ENCODE results near the gene YIF1A.

DNA sequence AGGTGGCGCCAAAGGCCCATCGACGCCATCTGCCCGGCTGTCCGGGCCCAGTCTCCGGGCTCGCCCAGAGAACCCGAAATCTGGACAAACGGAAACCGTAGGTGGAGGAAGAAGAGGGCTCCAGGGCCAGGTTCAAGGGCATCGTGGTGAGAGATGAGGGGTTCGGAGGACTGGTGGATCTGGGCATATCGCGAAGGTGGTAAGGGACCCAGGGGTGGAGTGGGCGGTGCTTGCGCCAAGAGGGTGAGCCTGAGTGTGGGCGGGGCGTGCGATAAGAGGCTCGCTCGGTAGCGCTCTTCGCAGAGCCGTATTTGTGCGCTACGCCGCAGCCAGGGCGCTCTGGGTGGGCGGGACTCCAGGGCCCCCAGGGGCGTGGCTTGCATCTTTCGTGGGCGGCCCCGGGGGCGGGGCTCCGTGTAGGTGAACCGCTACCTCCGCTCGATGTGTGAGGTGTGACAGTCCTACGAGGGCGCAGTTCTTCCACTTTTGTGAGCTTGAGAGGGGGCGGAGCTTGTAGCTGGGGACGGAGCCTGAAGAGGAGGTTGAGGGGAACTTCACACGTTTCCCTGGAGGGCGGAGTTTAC lies 23.1 kb upstream of the YIF1A start:
- TF ChIP-seq, protein P1, sequence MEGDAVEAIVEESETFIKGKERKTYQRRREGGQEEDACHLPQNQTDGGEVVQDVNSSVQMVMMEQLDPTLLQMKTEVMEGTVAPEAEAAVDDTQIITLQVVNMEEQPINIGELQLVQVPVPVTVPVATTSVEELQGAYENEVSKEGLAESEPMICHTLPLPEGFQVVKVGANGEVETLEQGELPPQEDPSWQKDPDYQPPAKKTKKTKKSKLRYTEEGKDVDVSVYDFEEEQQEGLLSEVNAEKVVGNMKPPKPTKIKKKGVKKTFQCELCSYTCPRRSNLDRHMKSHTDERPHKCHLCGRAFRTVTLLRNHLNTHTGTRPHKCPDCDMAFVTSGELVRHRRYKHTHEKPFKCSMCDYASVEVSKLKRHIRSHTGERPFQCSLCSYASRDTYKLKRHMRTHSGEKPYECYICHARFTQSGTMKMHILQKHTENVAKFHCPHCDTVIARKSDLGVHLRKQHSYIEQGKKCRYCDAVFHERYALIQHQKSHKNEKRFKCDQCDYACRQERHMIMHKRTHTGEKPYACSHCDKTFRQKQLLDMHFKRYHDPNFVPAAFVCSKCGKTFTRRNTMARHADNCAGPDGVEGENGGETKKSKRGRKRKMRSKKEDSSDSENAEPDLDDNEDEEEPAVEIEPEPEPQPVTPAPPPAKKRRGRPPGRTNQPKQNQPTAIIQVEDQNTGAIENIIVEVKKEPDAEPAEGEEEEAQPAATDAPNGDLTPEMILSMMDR (IDR thresholded peaks at IDR 0.05 in 2 of 3, conservative IDR thresholded peaks at IDR 0.05 in 1 of 3; ENCODE audit: borderline replicate concordance in 1 of 3, insufficient read depth in 1 of 3, low read depth in 2 of 3, low read length in 2 of 3), result peak; percentile 77 to 97 (median 94); a peak in 5 of 6 replicates
- TF ChIP-seq YY1 (IDR thresholded peaks at IDR 0.05; ENCODE audit: extremely low read depth, insufficient replicate concordance, low read depth, low read length), result no peak
- TF ChIP-seq CEBPB (IDR thresholded peaks at IDR 0.05; ENCODE audit: low read depth), result no peak
- TF ChIP-seq EZH2 (IDR thresholded peaks at IDR 0.05), result no peak
- TF ChIP-seq POLR2A (IDR thresholded peaks at IDR 0.05; ENCODE audit: borderline replicate concordance, extremely low read depth, insufficient read depth, insufficient read length), result peak; percentile 32
- peak; percentile 48; the same call in 1 of the 2 replicates for TF ChIP-seq POLR2AphosphoS5 (IDR thresholded peaks at IDR 0.05; ENCODE audit: low read depth, low read length)
- no peak for TF ChIP-seq JUND (IDR thresholded peaks at IDR 0.05)
- no peak for TF ChIP-seq REST (IDR thresholded peaks at IDR 0.05; ENCODE audit: low read depth)
- TF ChIP-seq EGR1 (IDR thresholded peaks at IDR 0.05; ENCODE audit: low read depth), result peak; percentile 90
- TF ChIP-seq RAD21 (IDR thresholded peaks at IDR 0.05; ENCODE audit: low read depth), result peak; percentile 100
- TF ChIP-seq SP1 (IDR thresholded peaks at IDR 0.05; ENCODE audit: low read depth), result no peak
- TF ChIP-seq ZNF274 (IDR thresholded peaks at IDR 0.05; ENCODE audit: low read depth, low read length), result no peak
- TF ChIP-seq ZFX (IDR thresholded peaks at IDR 0.05), result peak; percentile 57; the same call in 1 of the 2 replicates

Data from HCT116 (cell line).